ENCODE data around the gene FGR.
A peak's percentile ranks its signal among the peaks of the same experiment; 100 is the strongest.

Gene FGR

DNA sequence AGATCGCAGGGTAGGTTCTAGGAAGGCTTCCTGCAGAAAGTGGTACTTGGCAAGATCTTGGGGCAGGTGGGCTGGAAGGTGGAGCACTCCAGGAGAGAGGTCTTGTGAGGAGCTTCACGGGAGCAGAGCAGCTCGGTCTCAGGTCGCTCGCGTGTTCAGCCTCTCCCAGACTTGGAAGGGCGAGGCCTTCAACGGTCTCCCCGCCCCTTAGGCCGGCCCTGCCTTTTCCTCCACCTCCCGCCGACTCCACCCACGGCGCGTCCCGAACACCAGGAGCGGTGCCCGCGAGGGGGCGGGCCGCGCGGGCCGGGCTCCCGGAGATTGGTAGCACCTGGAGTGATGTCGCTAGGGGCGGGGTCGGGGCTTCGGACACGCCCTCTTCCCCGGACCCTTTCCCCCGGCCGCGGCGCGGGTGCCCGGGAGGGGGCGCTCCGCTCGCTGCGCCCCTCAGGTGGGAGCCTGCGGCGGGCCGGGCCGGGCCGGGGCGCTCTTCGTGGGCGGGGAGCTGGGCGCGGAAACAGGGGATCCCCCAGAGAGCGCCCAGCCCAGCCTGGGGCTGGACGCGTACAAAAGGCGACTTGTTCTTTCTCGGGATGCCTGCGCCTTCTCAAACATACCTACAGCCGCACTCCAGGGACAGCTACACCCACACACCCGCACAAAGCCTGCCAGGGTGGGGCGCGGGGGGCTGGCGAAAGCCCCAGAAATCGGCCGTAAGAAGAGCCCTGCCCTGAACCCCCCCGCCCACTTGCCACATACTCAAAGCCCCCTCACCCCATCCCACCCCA lies 66.5 kb downstream of the FGR start:
- no peak overlapping the region for H3K4me3 ChIP-seq (ENCODE audit: low read depth, low read length)

DNA sequence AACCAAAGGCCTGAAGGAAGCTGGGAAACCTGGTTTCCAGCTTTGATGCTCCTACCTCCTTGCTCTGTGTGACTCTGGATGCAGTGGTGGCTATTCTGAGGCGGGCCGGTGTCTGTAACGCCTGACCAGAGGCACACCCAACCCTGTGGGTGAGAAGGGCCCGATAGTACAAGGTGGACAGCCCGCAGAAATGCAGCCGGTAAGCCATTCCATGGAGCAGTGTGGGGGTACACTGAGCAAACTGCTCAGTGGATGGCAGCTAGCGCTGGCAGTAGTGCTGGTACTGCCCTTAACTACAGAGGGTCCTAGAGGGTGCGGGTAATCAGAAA lies 67.0 kb downstream of the FGR start:
- no peak for DNase-seq (ENCODE audit: low read depth, low spot score)
- in situ Hi-C loops (cut with HindIII; ENCODE audit: low sequenced_read_pairs): no loop called here
- no peak for TF ChIP-seq CTCF (IDR thresholded peaks at IDR 0.05; ENCODE audit: low read depth, low read length)
- no peak overlapping the region for H3K4me3 ChIP-seq (ENCODE audit: low read depth, low read length)

More for the DNA sequence above, 66.5 kb downstream of the FGR start:
- TF ChIP-seq CTCF (IDR thresholded peaks at IDR 0.05; ENCODE audit: low read depth, low read length): peak; percentile 46
- in situ Hi-C loops (cut with HindIII; ENCODE audit: low sequenced_read_pairs): no loop called here
- peak; percentile 93 for DNase-seq (ENCODE audit: low read depth, low spot score)

DNA sequence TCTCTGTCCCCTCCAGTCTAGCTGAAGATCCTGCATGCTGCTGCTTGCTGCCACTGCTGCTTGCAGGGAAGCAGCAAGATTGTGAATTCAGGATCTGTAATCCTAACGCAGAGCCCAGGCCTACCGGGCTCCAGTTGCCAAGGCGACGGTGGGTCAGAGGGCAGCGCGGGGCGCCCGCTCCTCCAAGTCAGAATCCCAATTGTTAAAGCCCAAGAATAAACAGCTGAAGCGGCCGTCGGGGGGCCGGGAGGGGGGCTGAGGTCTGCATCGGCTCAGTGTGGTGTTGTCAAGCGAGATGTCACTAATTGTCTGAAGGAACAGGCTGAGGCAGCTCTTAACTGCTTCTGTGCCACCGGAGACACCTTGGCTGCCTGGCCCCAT lies 67.8 kb downstream of the FGR start:
- TF ChIP-seq CTCF (IDR thresholded peaks at IDR 0.05; ENCODE audit: low read depth, low read length): no peak
- H3K4me3 ChIP-seq (ENCODE audit: low read depth, low read length): no peak overlapping the region
- in situ Hi-C loops (cut with HindIII; ENCODE audit: low sequenced_read_pairs): no loop called here
- DNase-seq (ENCODE audit: low read depth, low spot score): no peak

DNA sequence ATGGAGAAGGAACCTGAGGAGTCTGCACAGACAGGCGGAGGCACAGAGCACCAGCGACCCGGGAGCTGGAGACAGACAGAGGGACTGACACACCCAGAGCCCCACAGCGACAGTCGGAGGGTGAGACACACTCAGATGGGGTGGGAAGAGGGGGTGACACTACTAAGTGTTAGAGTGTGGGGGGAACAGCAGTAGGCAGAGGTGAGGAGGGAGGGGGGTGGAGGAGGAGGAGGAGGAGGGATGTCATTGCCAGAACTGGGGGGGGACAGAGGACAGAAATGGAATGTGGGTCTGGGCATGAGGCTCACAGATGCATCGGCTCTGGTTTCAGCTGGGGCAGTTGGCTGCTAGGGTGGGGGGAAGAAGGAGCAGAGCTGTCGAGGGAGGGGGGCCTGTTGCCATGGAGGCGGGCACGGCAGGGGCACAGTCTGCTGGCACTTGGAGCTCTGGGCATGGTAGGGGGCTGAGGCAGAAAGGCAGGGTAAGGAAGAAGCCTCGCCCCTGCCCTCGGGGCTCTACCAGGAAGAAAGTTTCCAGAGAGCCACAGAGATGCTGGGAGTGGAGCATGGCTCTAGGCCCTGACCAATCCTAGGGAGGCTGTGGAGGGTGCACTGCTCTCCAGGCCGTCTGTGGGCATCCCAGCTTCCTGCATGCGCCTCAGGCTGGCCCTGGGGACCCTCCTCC lies 68.4 kb downstream of the FGR start:
- no peak overlapping the region for H3K4me3 ChIP-seq (ENCODE audit: low read depth, low read length)
- in situ Hi-C loops (cut with HindIII; ENCODE audit: low sequenced_read_pairs): no loop called here
- TF ChIP-seq CTCF (IDR thresholded peaks at IDR 0.05; ENCODE audit: low read depth, low read length): no peak
- DNase-seq (ENCODE audit: low read depth, low spot score): no peak

- TF ChIP-seq CTCF (IDR thresholded peaks at IDR 0.05; ENCODE audit: low read depth, low read length): no peak
- no peak overlapping the region for H3K4me3 ChIP-seq (ENCODE audit: low read depth, low read length)
- no peak for DNase-seq (ENCODE audit: low read depth, low spot score)
- in situ Hi-C loops (cut with HindIII; ENCODE audit: low sequenced_read_pairs): no loop called here
Observed at GRCh38 chr1:27564710-27565649, 70.0 kb downstream of the FGR start.
